ENCODE results near the gene HERC6.
"Not testable (repeated sequence)": the region's sequence is repeated elsewhere in the genome, so short reads cannot be mapped to it uniquely, and the experiment has no call there.

Gene HERC6

DNA sequence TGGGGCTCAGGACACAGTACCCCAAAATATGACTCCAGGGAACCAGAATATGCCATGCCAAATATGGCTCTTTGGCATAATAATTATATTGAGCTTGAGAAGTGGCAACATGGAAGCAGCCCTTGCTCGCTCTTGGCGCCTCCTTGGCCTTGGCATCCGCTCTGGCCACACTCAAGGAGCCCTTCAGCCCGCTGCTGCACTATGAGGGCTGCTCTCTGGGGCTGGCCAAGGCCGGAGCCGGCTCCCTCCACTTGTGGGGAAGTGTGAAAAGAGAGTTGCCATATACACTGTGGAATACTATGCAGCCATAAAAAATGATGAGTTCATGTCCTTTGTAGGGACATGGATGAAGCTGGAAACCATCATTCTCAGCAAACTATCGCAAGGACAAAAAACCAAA is 18.4 kb upstream of the HERC6 start:
- H3K27me3 ChIP-seq (ENCODE audit: insufficient read depth, low read length), result no peaks in the 10 kb centered on the region
- H2AFZ ChIP-seq (ENCODE audit: low read depth, low read length), result no peak overlapping the region
- no peaks in the 10 kb centered on the region for H3K36me3 ChIP-seq (ENCODE audit: insufficient read depth, low read length)
- no peak overlapping the region for H3K4me3 ChIP-seq (ENCODE audit: low read length)
- no peaks in the 10 kb centered on the region for H3K4me1 ChIP-seq (ENCODE audit: insufficient read depth, low read length)
- peaks cover 1% of the 10 kb centered on the region for H3K9me3 ChIP-seq (ENCODE audit: low read length)

DNA sequence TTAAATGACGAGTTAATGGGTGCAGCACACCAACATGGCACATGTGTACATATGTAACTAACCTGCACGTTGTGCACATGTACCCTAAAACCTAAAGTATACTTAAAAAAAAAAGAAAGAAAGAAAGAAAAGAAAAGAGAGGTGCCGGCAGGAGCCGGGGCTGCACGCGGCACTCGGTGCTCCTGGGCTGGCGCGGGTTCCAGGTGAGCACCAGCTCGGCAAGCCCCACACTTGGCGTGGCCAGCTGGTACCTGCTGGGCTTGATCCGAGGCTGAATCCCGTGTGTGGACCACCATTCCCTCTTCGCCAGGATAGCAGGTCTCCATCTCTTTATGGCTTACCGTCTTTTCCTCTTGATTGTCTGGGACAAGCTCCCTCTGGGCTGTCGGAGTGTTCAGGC is 17.9 kb upstream of the HERC6 start:
- Histone ChIP-seq H3K27me3 (ENCODE audit: insufficient read depth, low read length) (no peaks in the 10 kb centered on the region), H3K9me3 (ENCODE audit: low read length) (peaks cover 1% of the 10 kb centered on the region), H3K36me3 (ENCODE audit: insufficient read depth, low read length) (no peaks in the 10 kb centered on the region), H3K4me1 (ENCODE audit: insufficient read depth, low read length) (no peaks in the 10 kb centered on the region), H3K4me3 (ENCODE audit: low read length) (no peak overlapping the region), H2AFZ (ENCODE audit: low read depth, low read length) (no peak overlapping the region)

DNA sequence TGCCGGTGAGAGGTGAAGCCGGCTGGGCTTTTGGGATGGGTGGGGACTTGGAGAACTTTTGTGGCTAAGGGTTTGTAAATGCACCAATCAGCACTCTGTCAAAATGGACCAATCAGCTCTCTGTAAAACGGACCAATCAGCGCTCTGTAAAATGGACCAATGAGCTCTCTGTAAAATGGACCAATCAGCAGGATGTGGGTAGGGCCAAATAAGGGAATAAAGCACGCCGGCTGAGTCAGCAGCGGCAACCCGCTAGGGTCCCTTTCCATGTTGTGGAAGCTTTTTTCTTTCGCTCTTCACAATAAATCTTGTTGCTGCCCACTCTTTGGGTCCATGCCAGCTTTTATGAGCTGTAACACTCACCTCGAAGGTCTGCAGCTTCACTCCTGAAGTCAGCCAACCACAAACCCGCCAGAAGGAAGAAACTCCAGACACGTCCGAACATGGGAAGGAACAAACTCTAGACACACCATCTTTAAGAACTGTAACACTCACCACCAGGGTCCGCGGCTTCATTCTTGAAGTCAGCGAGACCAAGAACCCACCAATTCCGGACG is 17.4 kb upstream of the HERC6 start:
- not testable (repeated sequence) for H3K9me3 ChIP-seq (ENCODE audit: low read length); H3K27me3 ChIP-seq (ENCODE audit: insufficient read depth, low read length); H3K4me3 ChIP-seq (ENCODE audit: low read length); H2AFZ ChIP-seq (ENCODE audit: low read depth, low read length); H3K36me3 ChIP-seq (ENCODE audit: insufficient read depth, low read length); H3K4me1 ChIP-seq (ENCODE audit: insufficient read depth, low read length)

DNA sequence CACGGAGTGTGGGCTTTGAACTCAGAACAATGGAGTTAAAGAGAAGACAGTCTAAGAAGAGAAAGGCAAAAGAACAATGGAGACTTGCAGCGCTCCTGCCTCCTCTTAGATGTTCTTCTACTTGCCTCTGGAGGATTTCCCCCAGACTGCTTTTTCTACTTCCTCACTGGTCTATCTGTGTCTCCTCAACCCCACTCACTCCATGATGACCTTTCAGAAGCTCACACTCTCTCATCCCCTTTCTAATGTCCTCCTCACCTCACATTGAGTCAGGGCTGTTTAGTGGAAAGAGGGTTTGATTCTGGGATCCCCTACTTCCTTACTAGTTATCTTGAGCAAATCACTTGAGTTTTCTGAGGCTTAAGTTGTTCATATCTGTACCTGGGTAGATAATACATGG is 12.2 kb upstream of the HERC6 start:
- Histone ChIP-seq H3K9me3 (ENCODE audit: low read length) (no peaks in the 10 kb centered on the region), H2AFZ (ENCODE audit: low read depth, low read length) (no peak overlapping the region)

DNA sequence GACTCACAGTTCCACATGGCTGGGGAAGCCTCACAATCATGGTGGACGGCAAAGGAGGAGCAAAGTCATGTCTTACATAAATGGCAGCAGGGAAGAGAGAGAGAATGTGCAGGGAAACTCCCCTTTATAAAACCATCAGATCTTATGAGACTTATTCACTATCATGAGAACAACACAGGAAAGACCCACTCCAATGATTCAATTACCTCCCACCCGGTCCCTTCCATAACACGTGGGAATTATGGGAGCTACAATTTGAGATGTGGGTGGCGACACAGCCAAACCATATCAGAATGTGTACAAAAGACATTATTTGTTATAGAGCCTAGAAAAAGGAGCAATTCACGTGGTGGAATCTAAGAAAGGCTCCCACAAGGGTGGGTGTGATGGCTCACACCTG is 10.8 kb upstream of the HERC6 start:
- H3K4me3 ChIP-seq (ENCODE audit: low read length), result no peak overlapping the region
- H3K27me3 ChIP-seq (ENCODE audit: insufficient read depth, low read length), result no peaks in the 10 kb centered on the region
- H3K4me1 ChIP-seq (ENCODE audit: insufficient read depth, low read length), result no peaks in the 10 kb centered on the region
- H3K36me3 ChIP-seq (ENCODE audit: insufficient read depth, low read length), result no peaks in the 10 kb centered on the region
- no peak overlapping the region for H2AFZ ChIP-seq (ENCODE audit: low read depth, low read length)
- H3K9me3 ChIP-seq (ENCODE audit: low read length), result no peaks in the 10 kb centered on the region

More for the DNA sequence above, 12.2 kb upstream of the HERC6 start:
- Histone ChIP-seq H3K27me3 (ENCODE audit: insufficient read depth, low read length) (no peaks in the 10 kb centered on the region), H3K36me3 (ENCODE audit: insufficient read depth, low read length) (no peaks in the 10 kb centered on the region), H3K4me1 (ENCODE audit: insufficient read depth, low read length) (no peaks in the 10 kb centered on the region), H3K4me3 (ENCODE audit: low read length) (no peak overlapping the region)

DNA sequence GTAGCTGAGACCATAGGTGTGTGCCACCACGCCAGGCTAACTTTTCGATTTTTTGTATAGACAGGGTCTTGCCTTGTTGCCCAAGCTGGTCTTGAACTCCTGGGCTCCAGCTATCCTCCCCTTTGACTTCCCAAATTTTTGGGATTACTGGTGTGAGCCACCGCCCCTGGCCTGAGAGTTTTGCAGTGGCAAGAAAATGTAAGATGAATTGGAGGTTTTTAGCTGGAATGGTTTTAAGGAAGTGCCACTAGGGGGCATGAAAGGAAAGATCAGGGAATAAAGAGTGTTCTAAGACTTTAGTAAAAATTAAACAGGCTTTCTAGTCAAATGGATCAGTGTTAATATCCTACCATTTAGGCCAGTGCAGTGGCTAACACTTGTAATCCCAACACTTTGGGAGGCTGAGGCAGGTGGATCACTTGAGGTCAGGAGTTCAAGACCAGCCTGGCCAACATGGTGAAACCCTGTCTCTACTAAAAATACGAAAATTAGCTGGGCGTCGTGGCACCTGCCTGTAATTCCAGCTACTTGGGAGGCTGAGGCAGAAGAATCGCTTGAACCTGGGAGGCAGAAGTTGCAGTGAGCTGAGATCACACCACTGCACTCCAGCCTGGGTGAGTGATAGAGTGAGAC is 9.4 kb upstream of the HERC6 start:
- H3K9me3 ChIP-seq (ENCODE audit: low read length); H3K4me1 ChIP-seq (ENCODE audit: insufficient read depth, low read length); H3K27me3 ChIP-seq (ENCODE audit: insufficient read depth, low read length); H3K4me3 ChIP-seq (ENCODE audit: low read length); H3K36me3 ChIP-seq (ENCODE audit: insufficient read depth, low read length); H2AFZ ChIP-seq (ENCODE audit: low read depth, low read length): not testable (repeated sequence)

DNA sequence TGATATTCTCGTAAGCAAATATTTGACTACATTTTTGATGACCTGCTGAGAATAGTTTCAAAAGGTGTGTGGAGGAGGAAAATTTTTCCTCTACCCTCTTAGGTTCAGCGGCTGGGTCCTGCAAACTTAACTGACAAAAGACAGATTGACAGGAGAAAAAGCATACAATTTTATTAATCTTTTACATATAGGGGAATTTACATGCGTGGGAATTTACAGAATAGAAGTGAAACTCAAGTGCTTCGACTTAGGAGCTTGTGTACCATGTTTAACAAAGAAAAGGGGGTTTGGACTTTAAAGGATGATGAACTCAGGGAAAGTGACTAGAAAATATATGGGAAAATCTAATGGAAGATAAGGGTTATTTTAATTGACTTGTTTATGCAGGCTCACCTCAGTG is 2.5 kb downstream of the HERC6 start:
- no peaks in the 10 kb centered on the region for H3K9me3 ChIP-seq (ENCODE audit: low read length)
- H3K36me3 ChIP-seq (ENCODE audit: insufficient read depth, low read length), result no peaks in the 10 kb centered on the region
- H3K4me1 ChIP-seq (ENCODE audit: insufficient read depth, low read length), result no peaks in the 10 kb centered on the region
- H2AFZ ChIP-seq (ENCODE audit: low read depth, low read length), result no peak overlapping the region
- H3K4me3 ChIP-seq (ENCODE audit: low read length), result no peak overlapping the region
- peaks cover 13% of the 10 kb centered on the region for H3K27me3 ChIP-seq (ENCODE audit: insufficient read depth, low read length)

DNA sequence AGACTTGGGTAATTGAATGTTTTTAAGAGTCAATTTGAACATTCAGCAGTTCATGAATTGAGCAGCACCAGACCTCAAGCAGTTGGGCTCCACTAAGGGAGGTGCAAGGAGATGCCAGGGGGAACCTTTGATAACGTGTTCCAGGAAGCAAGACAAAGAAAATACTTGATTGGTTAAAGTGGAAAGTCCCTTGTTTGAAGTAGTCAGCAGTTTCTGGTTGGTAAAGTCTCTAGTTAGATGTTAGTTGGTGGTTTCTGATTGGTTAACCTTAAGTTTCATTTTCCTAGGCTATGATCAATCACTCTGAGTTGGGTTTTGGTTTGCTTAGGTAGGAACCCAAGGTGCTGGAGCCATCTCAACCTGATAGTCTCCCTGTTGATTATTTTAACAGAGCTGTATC is 4.0 kb downstream of the HERC6 start:
- Histone ChIP-seq H3K27me3 (ENCODE audit: insufficient read depth, low read length) (peaks cover 11% of the 10 kb centered on the region), H2AFZ (ENCODE audit: low read depth, low read length) (no peak overlapping the region), H3K36me3 (ENCODE audit: insufficient read depth, low read length) (no peaks in the 10 kb centered on the region), H3K4me1 (ENCODE audit: insufficient read depth, low read length) (no peaks in the 10 kb centered on the region), H3K9me3 (ENCODE audit: low read length) (no peaks in the 10 kb centered on the region), H3K4me3 (ENCODE audit: low read length) (no peak overlapping the region)

DNA sequence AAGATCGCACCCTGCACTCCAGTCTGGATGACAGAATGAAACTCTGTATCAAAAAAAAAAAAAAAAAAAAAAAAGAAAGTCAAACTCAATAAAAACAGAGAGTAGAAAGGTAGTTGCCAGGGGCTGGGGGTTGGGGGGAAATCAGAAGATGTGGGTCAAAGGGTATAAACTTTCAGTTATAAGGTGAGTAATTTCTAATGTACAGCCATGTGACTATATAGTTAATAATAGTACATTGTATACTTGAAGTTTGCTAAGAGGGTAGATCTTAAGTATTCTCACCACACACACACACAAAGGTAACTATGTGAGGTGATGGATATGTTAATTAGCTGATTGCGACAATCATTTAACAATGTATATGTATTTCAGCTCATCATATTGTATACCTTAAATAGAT is 11.5 kb downstream of the HERC6 start:
- Histone ChIP-seq H3K4me1 (ENCODE audit: insufficient read depth, low read length) (no peaks in the 10 kb centered on the region), H2AFZ (ENCODE audit: low read depth, low read length) (no peak overlapping the region), H3K9me3 (ENCODE audit: low read length) (no peaks in the 10 kb centered on the region), H3K36me3 (ENCODE audit: insufficient read depth, low read length) (no peaks in the 10 kb centered on the region), H3K4me3 (ENCODE audit: low read length) (no peak overlapping the region), H3K27me3 (ENCODE audit: insufficient read depth, low read length) (peaks cover 5% of the 10 kb centered on the region)

DNA sequence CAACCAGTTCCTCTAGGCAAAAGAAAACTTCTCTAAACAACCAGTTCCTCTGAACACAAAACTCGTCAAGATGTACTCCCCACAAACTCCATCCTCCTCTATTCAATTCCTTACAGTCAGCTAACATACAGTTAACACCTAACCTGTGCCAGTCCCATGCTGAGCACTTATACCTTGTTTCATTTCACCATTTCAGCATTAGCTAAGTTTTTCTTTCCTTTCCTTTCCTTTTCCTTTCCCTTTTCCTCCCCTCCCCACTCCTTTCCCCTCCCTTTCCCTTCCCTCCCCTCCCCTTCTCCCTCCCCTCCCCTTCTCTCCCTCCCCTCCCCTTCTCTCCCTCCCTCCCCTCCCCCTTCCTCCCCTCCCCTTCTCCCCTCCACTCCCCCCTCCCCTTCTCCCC is 13.1 kb downstream of the HERC6 start:
- Histone ChIP-seq H3K9me3 (ENCODE audit: low read length) (no peaks in the 10 kb centered on the region), H3K4me1 (ENCODE audit: insufficient read depth, low read length) (no peaks in the 10 kb centered on the region), H2AFZ (ENCODE audit: low read depth, low read length) (no peak overlapping the region), H3K36me3 (ENCODE audit: insufficient read depth, low read length) (no peaks in the 10 kb centered on the region), H3K27me3 (ENCODE audit: insufficient read depth, low read length) (peaks cover 5% of the 10 kb centered on the region), H3K4me3 (ENCODE audit: low read length) (no peak overlapping the region)

DNA sequence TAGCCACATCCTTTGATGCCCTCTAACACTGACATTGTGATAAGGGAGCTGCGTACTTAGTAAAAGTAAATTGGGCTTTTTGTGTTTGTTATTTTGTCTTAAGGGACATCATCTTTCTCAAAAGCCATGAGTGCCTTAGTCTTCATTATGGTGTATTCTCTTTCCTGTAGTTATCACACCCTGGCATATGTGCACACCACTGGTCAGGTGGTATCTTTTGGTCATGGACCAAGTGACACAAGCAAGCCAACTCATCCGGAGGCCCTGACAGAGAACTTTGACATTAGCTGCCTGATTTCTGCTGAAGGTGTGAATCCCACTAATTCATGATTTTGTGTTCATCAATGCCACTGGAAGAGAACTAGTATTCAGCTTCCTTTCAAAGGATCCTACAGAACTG is 18.0 kb downstream of the HERC6 start:
- no peak overlapping the region for H3K4me3 ChIP-seq (ENCODE audit: low read length)
- no peaks in the 10 kb centered on the region for H3K36me3 ChIP-seq (ENCODE audit: insufficient read depth, low read length)
- no peaks in the 10 kb centered on the region for H3K9me3 ChIP-seq (ENCODE audit: low read length)
- H3K4me1 ChIP-seq (ENCODE audit: insufficient read depth, low read length), result no peaks in the 10 kb centered on the region
- H3K27me3 ChIP-seq (ENCODE audit: insufficient read depth, low read length), result no peaks in the 10 kb centered on the region
- no peak overlapping the region for H2AFZ ChIP-seq (ENCODE audit: low read depth, low read length)

DNA sequence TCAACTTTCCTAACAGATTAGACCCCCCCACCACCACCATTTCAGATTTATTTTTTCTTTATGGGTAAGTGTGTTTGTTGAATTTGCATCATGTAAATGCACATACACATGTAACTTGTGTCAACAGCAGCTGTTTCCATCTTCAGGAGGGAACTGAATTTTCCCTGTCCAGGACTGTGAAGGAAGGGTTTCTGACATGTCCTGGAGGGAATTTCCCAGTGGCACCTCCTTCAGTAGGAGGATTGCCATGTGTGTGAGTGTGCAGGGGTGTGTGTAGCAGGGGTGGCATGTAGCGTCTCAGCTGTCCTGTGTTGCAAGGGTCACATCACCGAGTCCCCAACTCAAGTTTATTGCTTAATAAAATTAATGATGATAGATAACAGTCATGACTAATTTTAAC is 19.7 kb downstream of the HERC6 start:
- no peak overlapping the region for H3K4me3 ChIP-seq (ENCODE audit: low read length)
- H3K27me3 ChIP-seq (ENCODE audit: insufficient read depth, low read length), result no peaks in the 10 kb centered on the region
- no peaks in the 10 kb centered on the region for H3K9me3 ChIP-seq (ENCODE audit: low read length)
- no peaks in the 10 kb centered on the region for H3K4me1 ChIP-seq (ENCODE audit: insufficient read depth, low read length)
- no peak overlapping the region for H2AFZ ChIP-seq (ENCODE audit: low read depth, low read length)
- no peaks in the 10 kb centered on the region for H3K36me3 ChIP-seq (ENCODE audit: insufficient read depth, low read length)

DNA sequence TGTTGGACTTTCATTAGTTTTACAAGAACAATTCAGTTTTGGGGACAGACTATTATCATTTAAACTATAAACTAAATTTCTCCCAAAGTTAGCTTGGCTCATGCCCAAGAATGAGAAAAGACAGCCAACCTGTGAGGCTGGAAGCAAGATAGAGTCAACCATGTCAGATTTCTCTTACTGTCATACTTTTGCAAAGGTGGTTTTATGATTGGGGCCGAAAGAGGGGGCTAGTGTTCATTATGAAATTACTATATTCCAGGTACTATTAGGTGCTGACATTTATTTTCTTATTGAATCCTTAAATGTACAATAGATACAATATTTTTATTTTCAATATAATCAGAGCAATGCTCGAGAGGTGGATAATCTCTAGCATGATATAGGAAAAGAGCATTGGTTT is 30.6 kb downstream of the HERC6 start:
- Histone ChIP-seq H2AFZ (ENCODE audit: low read depth, low read length) (no peak overlapping the region), H3K27me3 (ENCODE audit: insufficient read depth, low read length) (no peaks in the 10 kb centered on the region), H3K4me1 (ENCODE audit: insufficient read depth, low read length) (no peaks in the 10 kb centered on the region), H3K36me3 (ENCODE audit: insufficient read depth, low read length) (no peaks in the 10 kb centered on the region), H3K9me3 (ENCODE audit: low read length) (no peaks in the 10 kb centered on the region), H3K4me3 (ENCODE audit: low read length) (no peak overlapping the region)

DNA sequence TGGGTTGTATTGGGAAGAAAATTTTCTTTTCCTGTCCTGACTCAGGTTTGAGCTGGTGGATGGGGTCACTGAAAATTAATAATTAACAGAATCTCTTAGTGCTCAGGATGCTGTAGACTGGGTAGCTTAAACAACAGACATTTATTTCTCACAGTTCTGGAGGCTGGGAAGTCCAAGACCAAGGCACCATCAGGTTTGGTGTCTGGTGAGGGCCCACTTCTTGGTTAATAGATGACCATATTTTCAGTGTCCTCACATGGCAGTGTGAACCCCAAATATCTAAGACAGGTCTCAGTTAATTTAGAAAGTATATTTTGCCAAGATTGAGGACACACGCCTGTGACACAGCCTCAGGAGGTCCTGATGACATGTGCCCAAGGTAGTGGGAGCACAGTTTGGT is 31.1 kb downstream of the HERC6 start:
- Histone ChIP-seq H3K27me3 (ENCODE audit: insufficient read depth, low read length) (no peaks in the 10 kb centered on the region), H3K9me3 (ENCODE audit: low read length) (no peaks in the 10 kb centered on the region), H3K4me1 (ENCODE audit: insufficient read depth, low read length) (no peaks in the 10 kb centered on the region), H3K4me3 (ENCODE audit: low read length) (no peak overlapping the region), H2AFZ (ENCODE audit: low read depth, low read length) (no peak overlapping the region), H3K36me3 (ENCODE audit: insufficient read depth, low read length) (no peaks in the 10 kb centered on the region)

Measured in neuron (in vitro differentiated cells).